ENCODE results near the gene POU2F2. TPM values are rescaled to one million over a fixed set of nuclear protein-coding genes. Genes with fewer than 3 reads are reported as not detected.

The POU2F2 gene
- total and polyA plus RNA-seq, 12 donors = 0.72 to 17.2 (median 3.1) TPM

DNA sequence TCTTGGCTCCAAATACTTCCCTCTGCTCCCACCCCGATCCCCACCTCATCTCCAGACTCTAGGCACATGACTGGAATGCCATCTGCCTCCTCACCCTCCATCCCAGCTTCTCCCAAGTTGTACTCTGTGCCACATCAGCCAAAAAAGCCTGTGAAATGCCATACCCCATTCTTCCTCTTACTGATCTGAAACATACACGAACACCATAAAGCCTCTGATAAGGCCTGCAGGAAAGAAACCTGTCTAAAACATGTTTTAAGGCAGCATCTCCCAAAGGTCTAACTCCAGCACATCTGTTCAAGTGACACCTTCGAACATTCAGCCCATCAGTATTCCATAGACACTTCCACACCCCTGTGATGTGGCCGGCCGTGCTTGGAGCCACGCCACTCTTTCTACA lies 67.8 kb downstream of the POU2F2 start:
- no peak overlapping the region for H3K4me3 ChIP-seq
- no peak for TF ChIP-seq POLR2A (IDR thresholded peaks at IDR 0.05)
- TF ChIP-seq, protein P1, sequence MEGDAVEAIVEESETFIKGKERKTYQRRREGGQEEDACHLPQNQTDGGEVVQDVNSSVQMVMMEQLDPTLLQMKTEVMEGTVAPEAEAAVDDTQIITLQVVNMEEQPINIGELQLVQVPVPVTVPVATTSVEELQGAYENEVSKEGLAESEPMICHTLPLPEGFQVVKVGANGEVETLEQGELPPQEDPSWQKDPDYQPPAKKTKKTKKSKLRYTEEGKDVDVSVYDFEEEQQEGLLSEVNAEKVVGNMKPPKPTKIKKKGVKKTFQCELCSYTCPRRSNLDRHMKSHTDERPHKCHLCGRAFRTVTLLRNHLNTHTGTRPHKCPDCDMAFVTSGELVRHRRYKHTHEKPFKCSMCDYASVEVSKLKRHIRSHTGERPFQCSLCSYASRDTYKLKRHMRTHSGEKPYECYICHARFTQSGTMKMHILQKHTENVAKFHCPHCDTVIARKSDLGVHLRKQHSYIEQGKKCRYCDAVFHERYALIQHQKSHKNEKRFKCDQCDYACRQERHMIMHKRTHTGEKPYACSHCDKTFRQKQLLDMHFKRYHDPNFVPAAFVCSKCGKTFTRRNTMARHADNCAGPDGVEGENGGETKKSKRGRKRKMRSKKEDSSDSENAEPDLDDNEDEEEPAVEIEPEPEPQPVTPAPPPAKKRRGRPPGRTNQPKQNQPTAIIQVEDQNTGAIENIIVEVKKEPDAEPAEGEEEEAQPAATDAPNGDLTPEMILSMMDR (IDR thresholded peaks at IDR 0.05) = no peak
- H3K9me3 ChIP-seq (replicated peaks in 1 of 3) = no peaks in the 10 kb centered on the region
- H3K4me1 ChIP-seq (replicated peaks in 1 of 2) = no peaks in the 10 kb centered on the region
- H3K36me3 ChIP-seq (replicated peaks in 1 of 2) = no peaks in the 10 kb centered on the region
- H3K27ac ChIP-seq = no peak overlapping the region
- intact Hi-C loops (cut with DNase I) = no loop called here
- 85 to 92% (median 90%) methylated on average over 6 of the region's 6 CpGs for WGBS, 4 donors
- no peak for DNase-seq
- peaks cover 3% of the 10 kb centered on the region for H3K27me3 ChIP-seq

DNA sequence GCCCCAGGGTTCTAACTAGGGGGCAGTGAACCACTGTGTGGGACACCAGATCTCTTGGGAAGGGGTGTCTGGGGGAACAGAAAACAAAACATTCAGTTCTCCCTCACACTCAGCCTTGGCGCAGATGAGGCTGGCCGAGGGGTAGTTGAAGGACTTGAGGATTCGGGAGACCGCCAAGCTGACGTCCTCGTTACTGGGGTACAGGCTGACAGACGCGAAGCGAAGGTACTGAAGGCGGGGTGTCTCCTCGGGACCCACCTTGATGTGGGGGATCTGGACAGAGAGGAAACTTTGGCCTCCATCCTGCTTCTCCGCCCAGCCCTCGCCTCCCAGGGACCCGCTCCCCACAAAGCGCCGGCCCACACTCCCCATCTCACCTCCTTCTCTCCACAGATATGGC lies 69.9 kb downstream of the POU2F2 start:
- H3K4me1 ChIP-seq (replicated peaks in 1 of 2) = no peaks in the 10 kb centered on the region
- DNase-seq = no peak
- no peaks in the 10 kb centered on the region for H3K9me3 ChIP-seq (replicated peaks in 1 of 3)
- H3K27ac ChIP-seq = no peak overlapping the region
- no peak for TF ChIP-seq POLR2A (IDR thresholded peaks at IDR 0.05)
- TF ChIP-seq, protein P1 (IDR thresholded peaks at IDR 0.05) = no peak
- peaks cover 3% of the 10 kb centered on the region for H3K27me3 ChIP-seq
- H3K36me3 ChIP-seq (replicated peaks in 1 of 2) = no peaks in the 10 kb centered on the region
- WGBS, 4 donors = 89 to 96% (median 93%) methylated on average over 16 of the region's 16 CpGs
- intact Hi-C loops (cut with DNase I) = no loop called here
- no peak overlapping the region for H3K4me3 ChIP-seq

DNA sequence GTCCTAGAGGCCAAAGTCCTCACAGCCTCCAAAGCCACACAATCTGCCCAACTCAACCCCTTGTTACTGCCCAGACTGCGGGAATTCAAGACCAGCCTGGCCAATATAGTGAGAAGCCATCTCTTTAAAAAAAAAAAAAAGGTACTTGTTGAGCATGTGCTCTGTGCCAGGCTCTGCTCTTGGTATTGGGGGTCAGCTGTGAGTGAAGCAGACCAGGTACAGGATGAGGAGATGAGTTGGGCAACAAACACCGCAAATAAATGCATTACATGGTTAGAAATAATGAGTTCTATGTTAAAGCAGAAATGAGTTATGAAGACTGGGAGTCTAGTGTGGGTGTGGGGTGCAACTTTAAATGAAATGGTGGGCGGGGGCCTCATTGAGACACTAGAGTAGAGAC lies 72.1 kb downstream of the POU2F2 start:
- intact Hi-C loops (cut with DNase I) = no loop called here
- TF ChIP-seq, protein P1 (IDR thresholded peaks at IDR 0.05) = no peak
- no peak for TF ChIP-seq POLR2A (IDR thresholded peaks at IDR 0.05)
- H3K36me3 ChIP-seq (replicated peaks in 1 of 2) = no peaks in the 10 kb centered on the region
- no peak overlapping the region for H3K4me3 ChIP-seq
- WGBS, 4 donors = 87 to 96% (median 92%) methylated on average over 3 of the region's 3 CpGs
- no peak for DNase-seq
- H3K4me1 ChIP-seq (replicated peaks in 1 of 2) = no peaks in the 10 kb centered on the region
- no peak overlapping the region for H3K27ac ChIP-seq
- no peaks in the 10 kb centered on the region for H3K27me3 ChIP-seq
- H3K9me3 ChIP-seq (replicated peaks in 1 of 3) = no peaks in the 10 kb centered on the region

DNA sequence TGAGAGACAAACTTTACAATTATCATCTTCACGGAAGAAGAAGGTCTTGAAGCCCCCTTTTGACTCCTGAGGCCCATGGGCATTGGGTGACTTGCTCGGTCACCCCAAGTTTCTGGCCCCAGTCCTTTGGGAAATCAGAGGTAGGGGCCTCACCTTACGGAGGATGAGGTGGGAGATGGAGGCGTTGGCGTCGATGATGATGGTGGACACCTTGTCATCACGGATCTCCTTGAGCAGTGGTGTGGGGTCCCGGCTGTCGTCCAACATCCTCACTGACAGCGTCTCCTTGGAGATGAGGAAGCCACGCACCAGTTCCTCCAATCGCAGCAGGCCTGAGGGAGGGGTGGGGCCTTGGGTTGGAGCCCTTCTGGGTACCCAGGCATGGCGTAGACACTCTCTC lies 73.0 kb downstream of the POU2F2 start:
- TF ChIP-seq, protein P1 (IDR thresholded peaks at IDR 0.05) = no peak
- TF ChIP-seq POLR2A (IDR thresholded peaks at IDR 0.05) = no peak
- Histone ChIP-seq H3K27ac (no peak overlapping the region), H3K9me3 (replicated peaks in 1 of 3) (no peaks in the 10 kb centered on the region), H3K36me3 (replicated peaks in 1 of 2) (no peaks in the 10 kb centered on the region), H3K4me3 (no peak overlapping the region), H3K4me1 (replicated peaks in 1 of 2) (no peaks in the 10 kb centered on the region), H3K27me3 (no peaks in the 10 kb centered on the region)
- DNase-seq = no peak
- intact Hi-C loops (cut with DNase I) = no loop called here
- 87 to 93% (median 90%) methylated on average over 7 to 13 of the region's 13 CpGs for WGBS, 4 donors

Data from adrenal gland (tissue), 12 donors.